K562 (cell line): ENCODE results near the gene KIF9. TPM values are rescaled to one million over a fixed set of nuclear protein-coding genes. Genes with fewer than 3 reads are reported as not detected.

Source experiments
- BMI1 ChIP-seq: fragments of 150-350 bp; IDR thresholded peaks from 2 replicates; pipeline ENCODE4 v1.6.1; 2014; ENCODE audit warnings: low read length
- CSDE1 ChIP-seq, 2 experiments: fragments of 450-650 bp; IDR thresholded peaks; 2 replicates each; pipeline ENCODE4 v1.6.1; 2016; ENCODE audit warnings: mild to moderate bottlenecking in 1 of 2
- ESRRB ChIP-seq: fragments of 250-450 bp; sonication (Bioruptor Pico); IDR thresholded peaks from 2 replicates; pipeline ENCODE4 v1.5.0; 2020; ENCODE audit warnings: mild to moderate bottlenecking, moderate library complexity, borderline replicate concordance
- HCFC1 ChIP-seq: IDR thresholded peaks from 2 replicates; pipeline ENCODE4 v1.6.1; 2012; ENCODE audit warnings: low read depth, low read length, improper control_type of control experiment
- JUND ChIP-seq, 2 experiments: IDR thresholded peaks; 2 replicates in 1 of 2; 3 replicates in 1 of 2; pipeline ENCODE4 v1.6.1; 2011; ENCODE audit warnings: borderline replicate concordance in 2 of 2, low read depth in 2 of 2, low read length in 2 of 2, improper control_type of control experiment in 1 of 2, missing biosample characterization in 1 of 2, missing genetic modification characterization in 1 of 2, missing genetic modification reagents in 1 of 2
- KDM1A ChIP-seq, 2 experiments: fragments of 450-650 bp; IDR thresholded peaks; 2 replicates each; pipeline ENCODE4 v1.6.1; 2016; ENCODE audit warnings: mild to moderate bottlenecking in 2 of 2
- KDM5B ChIP-seq: fragments of 200-600 bp; sonication (generic); IDR thresholded peaks from 2 replicates; pipeline ENCODE4 v1.6.1; 2012; ENCODE audit warnings: low read depth, mild to moderate bottlenecking, moderate library complexity, low read length, control low read depth, inconsistent platforms; ENCODE audit not compliant: insufficient replicate concordance
- LCOR ChIP-seq: sonication (generic); formaldehyde crosslinking; IDR thresholded peaks from 2 replicates; pipeline ENCODE4 v1.8.0; 2022; ENCODE audit warnings: mild to moderate bottlenecking, missing genetic modification reagents
- MEF2A ChIP-seq: IDR thresholded peaks from 2 replicates; pipeline ENCODE4 v1.6.1; 2011; ENCODE audit warnings: low read depth, mild to moderate bottlenecking, low read length, moderate library complexity; ENCODE audit not compliant: control insufficient read depth
- MEIS2 ChIP-seq: fragments of 450-650 bp; IDR thresholded peaks from 2 replicates; pipeline ENCODE4 v1.6.1; 2014; ENCODE audit warnings: mild to moderate bottlenecking; ENCODE audit not compliant: partially characterized antibody
- MLX ChIP-seq, 2 experiments: fragments of 450-650 bp in 1 of 2; sonication (generic) in 1 of 2; formaldehyde crosslinking; conservative IDR thresholded peaks; 2 replicates each; pipeline versions ENCODE4 v1.4.0 to v1.8.1; 2020 to 2022; ENCODE audit warnings: mild to moderate bottlenecking in 1 of 2, missing genetic modification reagents in 1 of 2
- MTF1 ChIP-seq: fragments of 250-450 bp; sonication (Bioruptor Pico); IDR thresholded peaks from 2 replicates; pipeline ENCODE4 v1.9.0; 2021; ENCODE audit warnings: moderate library complexity, mild to moderate bottlenecking, inconsistent platforms, borderline replicate concordance
- NCOR1 ChIP-seq: fragments of 450-650 bp; IDR thresholded peaks from 2 replicates; pipeline ENCODE4 v1.6.1; 2016; ENCODE audit warnings: mild to moderate bottlenecking, moderate library complexity
- NR2F6 ChIP-seq: fragments of 450-650 bp; formaldehyde crosslinking; IDR thresholded peaks from 2 replicates; pipeline ENCODE4 v1.4.0; 2020; ENCODE audit warnings: mild to moderate bottlenecking
- NR4A1 ChIP-seq, 2 experiments: fragments of 250-450 bp in 1 of 2; fragments of 450-650 bp in 1 of 2; sonication (Bioruptor Pico) in 1 of 2; IDR thresholded peaks; 2 replicates each; pipeline versions ENCODE4 v1.4.0 to v1.6.1; 2016 to 2020; ENCODE audit warnings: mild to moderate bottlenecking in 2 of 2, missing compliant biosample characterization in 1 of 2, missing genetic modification characterization in 1 of 2, moderate library complexity in 1 of 2
- NUFIP1 ChIP-seq: fragments of 450-650 bp; IDR thresholded peaks from 2 replicates; pipeline ENCODE4 v1.6.1; 2018; ENCODE audit not compliant: partially characterized antibody
- PPARD ChIP-seq: fragments of 250-450 bp; sonication (Bioruptor Pico); IDR thresholded peaks from 2 replicates; pipeline ENCODE4 v1.8.0; 2022; ENCODE audit warnings: inconsistent platforms, mild to moderate bottlenecking, moderate library complexity
- PTBP1 ChIP-seq: fragments of 200-400 bp; formaldehyde crosslinking; IDR thresholded peaks from 2 replicates; pipeline ENCODE4 v1.6.1; 2017; ENCODE audit warnings: low read depth, low read length
- PTRF ChIP-seq: fragments of 450-650 bp; IDR thresholded peaks from 2 replicates; pipeline ENCODE4 v1.6.1; 2016; ENCODE audit warnings: mild to moderate bottlenecking, missing genetic modification characterization, missing compliant biosample characterization
- SMC3 ChIP-seq: conservative IDR thresholded peaks from 2 replicates; pipeline ENCODE4 v1.6.1; 2011; ENCODE audit warnings: low read depth, low read length, improper control_type of control experiment; ENCODE audit not compliant: insufficient read depth
- STAT5A ChIP-seq: IDR thresholded peaks from 2 replicates; pipeline ENCODE4 v1.6.1; 2012; ENCODE audit warnings: low read length, inconsistent platforms, borderline replicate concordance
- U2AF1 ChIP-seq: fragments of 200-400 bp; formaldehyde crosslinking; optimal IDR thresholded peaks from 2 replicates; pipeline ENCODE3; 2017; ENCODE audit warnings: mild to moderate bottlenecking, low read depth, low read length, moderate library complexity
- ZFPM2 ChIP-seq: fragments of 250-450 bp; sonication (Bioruptor Pico); IDR thresholded peaks from 2 replicates; pipeline ENCODE4 v1.5.1; 2022; ENCODE audit warnings: mild to moderate bottlenecking
- ZHX1 ChIP-seq: fragments of 150-350 bp; conservative IDR thresholded peaks from 2 replicates; pipeline ENCODE4 v1.6.1; 2014; ENCODE audit warnings: low read length
- ZNF175 ChIP-seq: fragments of 200-800 bp; sonication (Bioruptor generic); IDR thresholded peaks from 2 replicates; pipeline ENCODE4 v1.6.1; 2016; ENCODE audit warnings: low read depth, mild to moderate bottlenecking, missing genetic modification characterization, missing compliant biosample characterization
- ZNF184 ChIP-seq: sonication (generic); formaldehyde crosslinking; IDR thresholded peaks from 2 replicates; pipeline ENCODE4 v1.5.0; 2020; ENCODE audit warnings: missing genetic modification reagents
- ZNF561 ChIP-seq: fragments of 450-650 bp; formaldehyde crosslinking; conservative IDR thresholded peaks from 2 replicates; pipeline ENCODE4 v1.4.0; 2020; ENCODE audit warnings: mild to moderate bottlenecking, moderate library complexity
- polyA plus RNA-seq, 8 experiments: library from polyadenylated mRNA; depleted of rRNA in 4 of 8; stranded (reverse) in 5 of 8; unstranded in 3 of 8; fragments of >200 nt; fragmentation: Nextera tagmentation in 2 of 8; fragmentation: Illumina TruSeq in 1 of 8; extraction: Ambion mirVana in 2 of 8; extraction: Trizol in 1 of 8; gene quantifications; 2 replicates each; pipeline versions ENCODE4 v1.2.1 to v1.2.3, GENCODE V29; 2011 to 2014; ENCODE audit warnings: inconsistent platforms in 1 of 8, missing spikeins in 1 of 8
- total RNA-seq, 7 experiments: library from RNA; depleted of rRNA in 6 of 7; stranded (reverse); fragments of >200 nt in 6 of 7; fragmentation: Illumina TruSeq in 2 of 7; extraction: Trizol in 2 of 7; gene quantifications; 2 replicates each; pipeline versions ENCODE4 v1.2.1 to v1.2.3, GENCODE V29; 2011 to 2021; ENCODE audit warnings: low replicate concordance in 1 of 7

KIF9 gene
- total and polyA plus RNA-seq, 9 of the 15 experiments (the other 6 are each of a cell fraction or from before 2014, with no cell fraction given), result 16.9 to 56.9 (median 25.0) TPM

GRCh38 chr3:47315069-47315647 lies 32.6 kb upstream of the KIF9 start (continued):
- TF ChIP-seq ZHX1 (no peak), ZNF561 (CRISPR knock-in tag) (no peak), ZNF175 (CRISPR knock-in tag) (peak; percentile 47; the same call in 1 of the 2 replicates), MLX (CRISPR knock-in tag; conservative IDR thresholded peaks at IDR 0.05) (no peak), BMI1 (no peak), MEIS2 (no peak), PTRF (tag) (no peak), JUND (IDR thresholded peaks at IDR 0.05; ENCODE audit: borderline replicate concordance, low read depth, low read length) (peak; percentile 61), JUND (tag; IDR thresholded peaks at IDR 0.05; ENCODE audit: borderline replicate concordance, low read depth, low read length) (peak; percentile 57; the same call in 1 of the 3 replicates), SMC3 (no peak), KDM5B (no peak), MTF1 (CRISPR knock-in tag) (no peak), KDM1A (IDR thresholded peaks at IDR 0.05) (peak; percentile 81 to 89), NUFIP1 (peak; percentile 65), STAT5A (peak; percentile 85), ZFPM2 (CRISPR knock-in tag) (no peak), LCOR (0 out of 2 replicates have a peak, but pooled peaks have one; percentile 42), ESRRB (CRISPR knock-in tag) (no peak), CSDE1 (IDR thresholded peaks at IDR 0.05) (no peak), U2AF1 (no peak), PPARD (CRISPR knock-in tag) (no peak), HCFC1 (no peak), NCOR1 (peak; percentile 97), PTBP1 (no peak), MEF2A (no peak), NR4A1 (CRISPR knock-in tag; IDR thresholded peaks at IDR 0.05) (no peak), NR4A1 (tag; IDR thresholded peaks at IDR 0.05) (peak; percentile 89), NR2F6 (CRISPR knock-in tag) (no peak), ZNF184 (CRISPR knock-in tag) (no peak)
